ENCODE results near the gene CTTNBP2. TPM values are rescaled to one million over a fixed set of nuclear protein-coding genes. Genes with fewer than 3 reads are reported as not detected.

CTTNBP2 gene
- total and polyA plus RNA-seq, 2 experiments from 2014 or later: 7.9 to 14.5 TPM

GRCh38 chr7:117762055-117762454 is 111.2 kb downstream of the CTTNBP2 start:
- Histone ChIP-seq H3K4me1 (ENCODE audit: insufficient read depth) (no peaks in the 10 kb centered on the region), H3K4me3 (no peak overlapping the region), H3K27me3 (no peaks in the 10 kb centered on the region), H4K20me1 (ENCODE audit: insufficient read depth, poor library complexity, severe bottlenecking) (no peaks in the 10 kb centered on the region), H2AFZ (no peak overlapping the region), H3K36me3 (replicated peaks; ENCODE audit: insufficient read depth, low read depth) (no peaks in the 10 kb centered on the region), H3K4me2 (no peak overlapping the region), H3K79me2 (no peaks in the 10 kb centered on the region), H3K9me2 (replicated peaks; ENCODE audit: insufficient read depth) (no peaks in the 10 kb centered on the region), H3K27ac (no peak overlapping the region), H3K9me3 (ENCODE audit: low read depth) (no peaks in the 10 kb centered on the region)
- WGBS (ENCODE audit: low lambda C conversion rate, missing lambda C conversion rate): 89% methylated on average over 3 of the region's 3 CpGs
- TF ChIP-seq EZH2 (IDR thresholded peaks at IDR 0.05; ENCODE audit: borderline replicate concordance) (no peak), EZH2phosphoT487 (IDR thresholded peaks at IDR 0.05; ENCODE audit: low read depth, severe bottlenecking, unreplicated experiment) (no peak)
- DNase-seq (ENCODE audit: low spot score): no peak

- Histone ChIP-seq H3K79me2 (no peaks in the 10 kb centered on the region), H3K4me1 (ENCODE audit: insufficient read depth) (no peaks in the 10 kb centered on the region), H3K27me3 (no peaks in the 10 kb centered on the region), H3K4me3 (no peak overlapping the region), H3K36me3 (replicated peaks; ENCODE audit: insufficient read depth, low read depth) (no peaks in the 10 kb centered on the region), H3K9me2 (replicated peaks; ENCODE audit: insufficient read depth) (no peaks in the 10 kb centered on the region), H3K27ac (no peak overlapping the region), H3K9me3 (ENCODE audit: low read depth) (no peaks in the 10 kb centered on the region), H3K4me2 (no peak overlapping the region), H4K20me1 (ENCODE audit: insufficient read depth, poor library complexity, severe bottlenecking) (no peaks in the 10 kb centered on the region), H2AFZ (no peak overlapping the region)
- no peak for DNase-seq (ENCODE audit: low spot score)
- TF ChIP-seq EZH2 (IDR thresholded peaks at IDR 0.05; ENCODE audit: borderline replicate concordance) (no peak), EZH2phosphoT487 (IDR thresholded peaks at IDR 0.05; ENCODE audit: low read depth, severe bottlenecking, unreplicated experiment) (no peak), CTCF (IDR thresholded peaks at IDR 0.05; ENCODE audit: poor library complexity) (no peak)
- WGBS (ENCODE audit: low lambda C conversion rate, missing lambda C conversion rate): 96% methylated on average over 9 of the region's 9 CpGs
Observed at GRCh38 chr7:117759950-117760640, 113.1 kb downstream of the CTTNBP2 start.

- Histone ChIP-seq H3K9me3 (ENCODE audit: low read depth) (no peaks in the 10 kb centered on the region), H4K20me1 (ENCODE audit: insufficient read depth, poor library complexity, severe bottlenecking) (no peaks in the 10 kb centered on the region)
Observed at GRCh38 chr7:117757440-117757839, 115.8 kb downstream of the CTTNBP2 start.

More at GRCh38 chr7:117757440-117757839, 115.8 kb downstream of the CTTNBP2 start:
- H3K4me1 ChIP-seq (ENCODE audit: insufficient read depth): no peaks in the 10 kb centered on the region
- no peaks in the 10 kb centered on the region for H3K9me2 ChIP-seq (replicated peaks; ENCODE audit: insufficient read depth)
- TF ChIP-seq EZH2phosphoT487 (IDR thresholded peaks at IDR 0.05; ENCODE audit: low read depth, severe bottlenecking, unreplicated experiment) (no peak), CTCF (IDR thresholded peaks at IDR 0.05; ENCODE audit: poor library complexity) (no peak), EZH2 (IDR thresholded peaks at IDR 0.05; ENCODE audit: borderline replicate concordance) (no peak)
- H3K4me2 ChIP-seq: no peak overlapping the region
- WGBS (ENCODE audit: low lambda C conversion rate, missing lambda C conversion rate): 93% methylated on average over 4 of the region's 4 CpGs
- H3K27me3 ChIP-seq: no peaks in the 10 kb centered on the region
- no peak overlapping the region for H3K27ac ChIP-seq
- H3K79me2 ChIP-seq: no peaks in the 10 kb centered on the region
- DNase-seq (ENCODE audit: low spot score): no peak
- no peak overlapping the region for H2AFZ ChIP-seq
- no peaks in the 10 kb centered on the region for H3K36me3 ChIP-seq (replicated peaks; ENCODE audit: insufficient read depth, low read depth)
- no peak overlapping the region for H3K4me3 ChIP-seq
